DND-41 (cell line): ENCODE results near the gene ERC2.

Source experiments
- EZH2 ChIP-seq: IDR thresholded peaks from 3 replicates; pipeline ENCODE4 v1.6.1; 2012; ENCODE audit warnings: borderline replicate concordance, low read depth, mild to moderate bottlenecking, moderate library complexity, low read length, inconsistent platforms; ENCODE audit not compliant: severe bottlenecking
- TF ChIP-seq, protein P1 (sequence below): IDR thresholded peaks from 2 replicates; pipeline ENCODE4 v1.5.1; 2012; ENCODE audit warnings: borderline replicate concordance, low read length, moderate library complexity, mild to moderate bottlenecking; ENCODE audit not compliant: poor library complexity, severe bottlenecking; ENCODE audit errors: extremely low read depth

DNA sequence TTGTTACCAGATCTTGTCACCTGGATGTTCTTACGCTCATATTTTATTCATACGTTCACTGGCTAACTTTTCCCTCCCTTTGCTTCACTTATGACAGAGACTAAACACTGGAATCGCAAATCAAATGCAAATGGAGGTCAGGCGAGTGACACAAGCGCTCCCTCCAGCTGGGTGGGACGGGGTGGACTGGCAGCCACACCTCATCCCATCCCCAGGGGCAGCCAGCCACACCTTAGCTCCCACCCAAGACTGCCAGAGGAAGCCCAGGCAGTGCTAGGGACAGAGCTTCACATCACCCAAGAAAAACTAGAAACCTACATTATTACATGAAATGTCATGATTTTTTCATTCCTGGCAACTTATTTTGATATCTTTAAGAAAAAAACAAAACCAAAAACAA is 366.2 kb downstream of the ERC2 start:
- TF ChIP-seq, protein P1, sequence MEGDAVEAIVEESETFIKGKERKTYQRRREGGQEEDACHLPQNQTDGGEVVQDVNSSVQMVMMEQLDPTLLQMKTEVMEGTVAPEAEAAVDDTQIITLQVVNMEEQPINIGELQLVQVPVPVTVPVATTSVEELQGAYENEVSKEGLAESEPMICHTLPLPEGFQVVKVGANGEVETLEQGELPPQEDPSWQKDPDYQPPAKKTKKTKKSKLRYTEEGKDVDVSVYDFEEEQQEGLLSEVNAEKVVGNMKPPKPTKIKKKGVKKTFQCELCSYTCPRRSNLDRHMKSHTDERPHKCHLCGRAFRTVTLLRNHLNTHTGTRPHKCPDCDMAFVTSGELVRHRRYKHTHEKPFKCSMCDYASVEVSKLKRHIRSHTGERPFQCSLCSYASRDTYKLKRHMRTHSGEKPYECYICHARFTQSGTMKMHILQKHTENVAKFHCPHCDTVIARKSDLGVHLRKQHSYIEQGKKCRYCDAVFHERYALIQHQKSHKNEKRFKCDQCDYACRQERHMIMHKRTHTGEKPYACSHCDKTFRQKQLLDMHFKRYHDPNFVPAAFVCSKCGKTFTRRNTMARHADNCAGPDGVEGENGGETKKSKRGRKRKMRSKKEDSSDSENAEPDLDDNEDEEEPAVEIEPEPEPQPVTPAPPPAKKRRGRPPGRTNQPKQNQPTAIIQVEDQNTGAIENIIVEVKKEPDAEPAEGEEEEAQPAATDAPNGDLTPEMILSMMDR: no peak
- TF ChIP-seq EZH2: no peak
